SK-N-SH (cell line): ENCODE results near the gene USHBP1. TPM values are rescaled to one million over a fixed set of nuclear protein-coding genes. Genes with fewer than 3 reads are reported as not detected.

Experiments
- CTCF ChIA-PET: fragments of 300-600, 350-600 bp; formaldehyde crosslinking; extraction: SDS; loops from one replicate; lab custom pipeline; 2021; lab: Yijun Ruan, JAX
- POLR2A ChIA-PET: fragments of 350-600 bp; sonication (Branson Sonifier 250); formaldehyde crosslinking; extraction: SDS; loops from one replicate; lab custom pipeline; 2020; ENCODE audit warnings: antibody characterized with exemption, inconsistent platforms; lab: Yijun Ruan, JAX
- DNase-seq: peaks from one replicate; pipeline ENCODE4 v3.0.0; 2012
- H2AFZ ChIP-seq: fragments of 200-600 bp; sonication (generic); 2 replicates; pipeline ENCODE4 v1.8.1; 2016; ENCODE audit warnings: antibody characterized with exemption, mild to moderate bottlenecking, low read depth
- H3F3A ChIP-seq: fragments of 200-600 bp; sonication (generic); replicated peaks from 2 replicates; pipeline ENCODE3; 2016; ENCODE audit warnings: antibody characterized with exemption, mild to moderate bottlenecking; ENCODE audit not compliant: insufficient read depth
- H3K27ac ChIP-seq, 2 experiments: fragments of 200-500 bp in 1 of 2; fragments of 200-600 bp in 1 of 2; sonication (Bioruptor generic) in 1 of 2; sonication (generic), shearing (Covaris generic) in 1 of 2; 2 replicates each; pipeline versions ENCODE4 v1.5.1 to v1.6.1; 2014 to 2016; ENCODE audit warnings: low read depth in 2 of 2, inconsistent platforms in 1 of 2, low read length in 1 of 2, mild to moderate bottlenecking in 1 of 2, mixed read lengths in 1 of 2
- H3K27me3 ChIP-seq: fragments of 200-600 bp; sonication (generic), shearing (Covaris generic); 2 replicates; pipeline ENCODE4 v1.6.1; 2016; ENCODE audit warnings: mixed run types; ENCODE audit not compliant: insufficient read depth
- H3K36me3 ChIP-seq, 2 experiments: fragments of 200-500 bp in 1 of 2; fragments of 200-600 bp in 1 of 2; sonication (Bioruptor generic) in 1 of 2; sonication (generic) in 1 of 2; replicated peaks in 1 of 2; 2 replicates each; pipeline versions ENCODE3 to v1.5.1; 2014 to 2016; ENCODE audit warnings: low read length in 1 of 2, mild to moderate bottlenecking in 1 of 2; ENCODE audit not compliant: insufficient read depth in 2 of 2, control insufficient read depth in 1 of 2
- H3K4me1 ChIP-seq, 2 experiments: fragments of 200-500 bp in 1 of 2; fragments of 200-600 bp in 1 of 2; sonication (Bioruptor generic) in 1 of 2; sonication (generic), shearing (Covaris generic) in 1 of 2; 2 replicates each; pipeline versions ENCODE4 v1.5.1 to v1.6.1; 2014 to 2016; ENCODE audit warnings: low read depth in 1 of 2, low read length in 1 of 2, mixed run types in 1 of 2; ENCODE audit not compliant: insufficient read depth in 2 of 2, control insufficient read depth in 1 of 2
- H3K4me2 ChIP-seq: fragments of 200-600 bp; sonication (generic), shearing (Covaris generic); 2 replicates; pipeline ENCODE4 v1.6.1; 2017; ENCODE audit warnings: mixed run types
- H3K4me3 ChIP-seq, 2 experiments: fragments of 200-500 bp in 1 of 2; fragments of 200-600 bp in 1 of 2; sonication (Bioruptor generic) in 1 of 2; sonication (generic), shearing (Covaris generic) in 1 of 2; 2 replicates each; pipeline versions ENCODE4 v1.5.1 to v1.8.1; 2014 to 2016; ENCODE audit warnings: low read depth in 2 of 2, inconsistent platforms in 1 of 2, low read length in 1 of 2, mild to moderate bottlenecking in 1 of 2, mixed read lengths in 1 of 2, moderate library complexity in 1 of 2
- H3K79me2 ChIP-seq: fragments of 200-600 bp; sonication (generic); 2 replicates; pipeline ENCODE4 v1.8.1; 2017; ENCODE audit warnings: mild to moderate bottlenecking; ENCODE audit not compliant: insufficient read depth
- H3K9ac ChIP-seq: fragments of 200-600 bp; sonication (generic); 2 replicates; pipeline ENCODE4 v1.6.1; 2017; ENCODE audit warnings: mixed run types
- H3K9me2 ChIP-seq: fragments of 200-600 bp; sonication (generic); 2 replicates; pipeline ENCODE4 v1.6.1; 2017; ENCODE audit warnings: mixed run types
- H3K9me3 ChIP-seq: fragments of 200-600 bp; sonication (generic); 2 replicates; pipeline ENCODE4 v1.6.1; 2017; ENCODE audit warnings: mixed run types, mild to moderate bottlenecking, moderate library complexity
- H4K20me1 ChIP-seq: fragments of 200-600 bp; sonication (generic); 2 replicates; pipeline ENCODE4 v1.6.1; 2017; ENCODE audit warnings: mild to moderate bottlenecking, mixed run types; ENCODE audit not compliant: insufficient read depth
- CHD2 ChIP-seq: fragments of 150-350 bp; IDR thresholded peaks from 2 replicates; pipeline ENCODE4 v1.6.1; 2018; ENCODE audit warnings: low read length; ENCODE audit not compliant: partially characterized antibody
- ELF1 ChIP-seq: IDR thresholded peaks from 2 replicates; pipeline ENCODE4 v1.4.0; 2012
- GABPA ChIP-seq: IDR thresholded peaks from 2 replicates; pipeline ENCODE4 v1.4.0; 2012; ENCODE audit warnings: low read depth, mild to moderate bottlenecking
- IRF3 ChIP-seq: fragments of 150-350 bp; IDR thresholded peaks from 2 replicates; pipeline ENCODE4 v1.6.1; 2016; ENCODE audit warnings: mild to moderate bottlenecking, low read depth, low read length
- MXI1 ChIP-seq: IDR thresholded peaks from 2 replicates; pipeline ENCODE4 v1.6.1; 2012; ENCODE audit warnings: mild to moderate bottlenecking, low read depth, low read length, improper control_type of control experiment
- NRF1 ChIP-seq: IDR thresholded peaks from 2 replicates; pipeline ENCODE4 v1.6.1; 2012; ENCODE audit warnings: low read depth, mild to moderate bottlenecking, low read length
- POLR2AphosphoS5 ChIP-seq: IDR thresholded peaks from 2 replicates; pipeline ENCODE4 v1.6.1; 2012; ENCODE audit warnings: low read depth, low read length
- RAD21 ChIP-seq: IDR thresholded peaks from 2 replicates; pipeline ENCODE4 v1.6.1; 2012; ENCODE audit warnings: mild to moderate bottlenecking, low read length
- SIN3A ChIP-seq: IDR thresholded peaks from 2 replicates; pipeline ENCODE4 v1.6.1; 2012; ENCODE audit warnings: low read depth, mild to moderate bottlenecking, low read length, moderate library complexity, borderline replicate concordance
- WGBS: methylation state at CpG from one replicate; pipeline ENCODE4 v1.1.6; 2017; ENCODE audit warnings: low lambda C conversion rate; 5-methylcytosine and 5-hydroxymethylcytosine counted together
- polyA plus RNA-seq, 3 experiments: library from polyadenylated mRNA; depleted of rRNA; stranded (reverse); fragments of >200 nt; gene quantifications; 2 replicates each; pipeline ENCODE4 v1.2.3, GENCODE V29; 2012
- TF ChIP-seq, protein P1 (sequence below): IDR thresholded peaks from 2 replicates; pipeline ENCODE4 v1.4.0; 2012; ENCODE audit warnings: low read depth
- TF ChIP-seq, protein P2 (sequence below): IDR thresholded peaks from 2 replicates; pipeline ENCODE4; 2012

USHBP1 gene
- polyA plus RNA-seq, 1 of the 3 experiments (the other 2 are of a cell fraction): 0.03 TPM

DNA sequence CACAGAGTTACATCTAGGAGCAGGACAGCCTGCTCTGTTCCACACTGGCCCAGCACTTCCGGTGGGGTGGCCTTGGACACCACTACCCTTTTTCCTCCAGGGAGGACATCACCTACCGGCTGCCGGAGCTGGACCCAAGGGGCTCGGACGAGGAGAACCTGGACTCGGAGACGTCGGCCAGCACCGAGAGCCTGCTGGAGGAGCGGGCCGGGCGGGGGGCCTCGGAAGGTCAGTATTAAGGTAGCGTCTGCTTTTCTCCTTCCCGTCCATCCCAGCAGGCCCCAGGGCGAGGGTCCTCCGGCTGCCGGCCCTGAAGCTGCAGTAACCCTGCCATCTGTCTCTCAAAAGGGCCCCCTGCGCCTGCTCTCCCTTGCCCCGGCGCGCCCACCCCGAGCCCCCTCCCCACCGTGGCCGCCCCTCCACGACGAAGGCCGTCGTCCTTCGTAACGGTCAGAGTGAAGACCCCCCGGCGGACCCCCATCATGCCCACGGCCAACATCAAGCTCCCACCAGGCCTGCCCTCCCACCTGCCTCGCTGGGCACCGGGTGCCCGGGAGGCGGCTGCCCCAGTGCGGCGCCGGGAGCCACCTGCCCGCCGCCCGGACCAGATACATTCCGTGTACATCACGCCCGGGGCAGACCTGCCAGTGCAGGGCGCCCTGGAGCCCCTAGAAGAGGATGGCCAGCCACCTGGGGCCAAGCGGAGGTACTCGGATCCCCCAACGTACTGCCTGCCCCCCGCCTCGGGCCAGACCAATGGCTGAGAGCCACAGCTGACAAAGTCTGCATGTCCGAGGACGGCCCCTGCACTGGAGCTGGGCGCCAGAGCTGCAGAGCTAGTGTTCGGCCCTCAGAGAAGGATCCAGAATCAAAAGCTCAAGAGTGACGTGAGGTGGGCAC, 52.7 kb downstream of the USHBP1 start:
- peaks cover 10% of the 10 kb centered on the region; the same call in 1 of the 2 replicates for H3K79me2 ChIP-seq
- H3K36me3 ChIP-seq: peaks cover 16 to 32% of the 10 kb centered on the region in 2 experiments
- no peak overlapping the region for H3K4me3 ChIP-seq
- no peaks in the 10 kb centered on the region for H3K27me3 ChIP-seq
- DNase-seq: no peak
- ChIA-PET CTCF (interaction anchor here (0.6 kb wide), 1 partner anchor 57 kb away, joined by 3 read pairs; no protein-coding TSS in a partner anchor), POLR2A (no interaction called here)
- TF ChIP-seq, protein P1, sequence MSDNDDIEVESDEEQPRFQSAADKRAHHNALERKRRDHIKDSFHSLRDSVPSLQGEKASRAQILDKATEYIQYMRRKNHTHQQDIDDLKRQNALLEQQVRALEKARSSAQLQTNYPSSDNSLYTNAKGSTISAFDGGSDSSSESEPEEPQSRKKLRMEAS: no peak
- no peak for TF ChIP-seq GABPA
- no peak for TF ChIP-seq ELF1
- peaks cover 13% of the 10 kb centered on the region for H3F3A ChIP-seq
- no peak overlapping the region for H3K27ac ChIP-seq
- H3K4me2 ChIP-seq: no peak overlapping the region
- H3K9ac ChIP-seq: no peak overlapping the region
- H4K20me1 ChIP-seq: no peaks in the 10 kb centered on the region
- no peaks in the 10 kb centered on the region for H3K9me3 ChIP-seq
- no peak overlapping the region for H2AFZ ChIP-seq
- H3K9me2 ChIP-seq: no peaks in the 10 kb centered on the region
- peaks cover 5 to 14% of the 10 kb centered on the region in 2 experiments for H3K4me1 ChIP-seq
- 93% methylated on average over 11 of the region's 58 CpGs for WGBS

DNA sequence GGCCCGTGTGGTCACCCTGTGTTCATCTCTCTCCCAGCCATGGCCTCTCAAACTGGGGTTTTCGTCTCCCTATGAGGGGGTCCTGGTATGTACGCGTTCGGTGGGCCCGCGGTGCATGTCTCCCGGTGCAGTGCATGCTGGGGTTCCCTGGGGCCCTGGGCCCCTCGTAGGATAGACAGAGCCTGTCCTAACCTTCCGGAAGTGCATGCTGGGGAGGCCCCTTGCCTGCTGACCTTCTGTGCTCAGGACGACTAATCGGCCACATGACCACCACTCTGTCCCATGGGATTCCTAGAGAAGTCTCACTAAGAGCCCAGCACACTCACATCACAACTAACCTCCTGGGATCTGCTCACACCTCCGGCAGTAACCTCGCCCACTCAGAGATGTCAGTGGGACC, 54.2 kb downstream of the USHBP1 start:
- no peaks in the 10 kb centered on the region for H3K9me2 ChIP-seq
- CTCF ChIA-PET: no interaction called here
- no peak overlapping the region for H2AFZ ChIP-seq
- no peak overlapping the region for H3K9ac ChIP-seq
- no peak for DNase-seq
- H3K36me3 ChIP-seq: peaks cover 13 to 37% of the 10 kb centered on the region in 2 experiments
- H3K27me3 ChIP-seq: no peaks in the 10 kb centered on the region
- peaks cover 5 to 7% of the 10 kb centered on the region in 2 experiments; a peak in 3 of 4 replicates for H3K4me1 ChIP-seq
- TF ChIP-seq, protein P2, sequence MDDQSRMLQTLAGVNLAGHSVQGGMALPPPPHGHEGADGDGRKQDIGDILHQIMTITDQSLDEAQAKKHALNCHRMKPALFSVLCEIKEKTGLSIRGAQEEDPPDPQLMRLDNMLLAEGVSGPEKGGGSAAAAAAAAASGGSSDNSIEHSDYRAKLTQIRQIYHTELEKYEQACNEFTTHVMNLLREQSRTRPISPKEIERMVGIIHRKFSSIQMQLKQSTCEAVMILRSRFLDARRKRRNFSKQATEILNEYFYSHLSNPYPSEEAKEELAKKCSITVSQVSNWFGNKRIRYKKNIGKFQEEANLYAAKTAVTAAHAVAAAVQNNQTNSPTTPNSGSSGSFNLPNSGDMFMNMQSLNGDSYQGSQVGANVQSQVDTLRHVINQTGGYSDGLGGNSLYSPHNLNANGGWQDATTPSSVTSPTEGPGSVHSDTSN: no peak
- TF ChIP-seq SIN3A: no peak
- TF ChIP-seq POLR2AphosphoS5: no peak
- no peak for TF ChIP-seq NRF1
- TF ChIP-seq IRF3: no peak
- no peak for TF ChIP-seq CHD2
- no peak for TF ChIP-seq RAD21
- TF ChIP-seq MXI1: no peak
- TF ChIP-seq, all 33 proteins: peak for 0
- H3K4me2 ChIP-seq: no peak overlapping the region
- no peak overlapping the region for H3K4me3 ChIP-seq
- WGBS: 100% methylated on average over 9 of the region's 14 CpGs
- no peak overlapping the region for H3K27ac ChIP-seq
- no peaks in the 10 kb centered on the region for H3K79me2 ChIP-seq
- POLR2A ChIA-PET: no interaction called here
- no peaks in the 10 kb centered on the region for H3K9me3 ChIP-seq
- H3F3A ChIP-seq: peaks cover 13% of the 10 kb centered on the region
- H4K20me1 ChIP-seq: no peaks in the 10 kb centered on the region
